DND-41 (cell line): ENCODE measurements around the gene HAUS5.

ENCODE experiments used
- ATAC-seq: fragments of 200-7000 bp; cut with Tn5 transposase; 3 replicates; pipeline ENCODE4 v1.9.1; 2021; ENCODE audit warnings: low read depth; ENCODE audit not compliant: insufficient read depth
- DNase-seq: peaks from one replicate; pipeline ENCODE4 v3.0.0-alpha.2; 2020
- H2AFZ ChIP-seq: 2 replicates; pipeline ENCODE4 v1.6.0; 2012; ENCODE audit warnings: low read depth, low read length
- H3K27ac ChIP-seq: 2 replicates; pipeline ENCODE4 v1.5.1; 2012; ENCODE audit warnings: low read length, inconsistent platforms
- H3K27me3 ChIP-seq: fragments of 200-600 bp; sonication (generic); 2 replicates; pipeline ENCODE4 v1.6.0; 2012; ENCODE audit warnings: low read length, mild to moderate bottlenecking, inconsistent platforms; ENCODE audit not compliant: insufficient read depth, poor library complexity
- H3K36me3 ChIP-seq: 2 replicates; pipeline ENCODE4 v1.5.1; 2012; ENCODE audit warnings: low read length, inconsistent platforms; ENCODE audit not compliant: insufficient read depth
- H3K4me1 ChIP-seq: 2 replicates; pipeline ENCODE4 v1.5.1; 2012; ENCODE audit warnings: mild to moderate bottlenecking, low read length; ENCODE audit not compliant: insufficient read depth
- H3K4me2 ChIP-seq: 2 replicates; pipeline ENCODE4 v1.6.0; 2012; ENCODE audit warnings: mild to moderate bottlenecking, moderate library complexity, low read length, inconsistent platforms; ENCODE audit not compliant: insufficient read depth
- H3K4me3 ChIP-seq, 2 experiments: fragments of 200-600 bp in 1 of 2; shearing (Covaris generic) in 1 of 2; 2 replicates each; pipeline ENCODE4 v1.5.1; 2012 to 2016; ENCODE audit warnings: inconsistent platforms in 2 of 2, low read length in 2 of 2, mild to moderate bottlenecking in 2 of 2, low read depth in 1 of 2, moderate library complexity in 1 of 2
- H3K79me2 ChIP-seq: 2 replicates; pipeline ENCODE4 v1.6.0; 2012; ENCODE audit warnings: low read length, inconsistent platforms; ENCODE audit not compliant: insufficient read depth
- H3K9ac ChIP-seq: 2 replicates; pipeline ENCODE4 v1.6.0; 2012; ENCODE audit warnings: low read depth, mild to moderate bottlenecking, inconsistent platforms, low read length, moderate library complexity
- H3K9me3 ChIP-seq: 2 replicates; pipeline ENCODE4 v1.5.1; 2012; ENCODE audit warnings: low read length, moderate library complexity, mild to moderate bottlenecking, inconsistent platforms; ENCODE audit not compliant: insufficient read depth, severe bottlenecking
- H4K20me1 ChIP-seq: 2 replicates; pipeline ENCODE4 v1.6.0; 2012; ENCODE audit warnings: low read length; ENCODE audit not compliant: insufficient read depth
- CTCF ChIP-seq: IDR thresholded peaks from 2 replicates; pipeline ENCODE4 v1.5.1; 2012; ENCODE audit warnings: borderline replicate concordance, low read length, moderate library complexity, mild to moderate bottlenecking; ENCODE audit not compliant: poor library complexity, severe bottlenecking; ENCODE audit errors: extremely low read depth
- EZH2 ChIP-seq: IDR thresholded peaks from 3 replicates; pipeline ENCODE4 v1.6.1; 2012; ENCODE audit warnings: borderline replicate concordance, low read depth, mild to moderate bottlenecking, moderate library complexity, low read length, inconsistent platforms; ENCODE audit not compliant: severe bottlenecking

HAUS5 gene

GRCh38 chr19:35643255-35644205, 31.0 kb downstream of the HAUS5 start:
- peaks cover 4% of the 10 kb centered on the region for H3K79me2 ChIP-seq
- peaks cover 49% of the 10 kb centered on the region for H3K4me1 ChIP-seq
- H3K4me3 ChIP-seq = peak overlapping the region; percentile 42 to 85
- ATAC-seq = peak; percentile 34
- no peak for TF ChIP-seq EZH2
- H3K27me3 ChIP-seq = no peaks in the 10 kb centered on the region
- no peaks in the 10 kb centered on the region for H3K9me3 ChIP-seq
- H3K9ac ChIP-seq = peak overlapping the region; percentile 69
- H3K36me3 ChIP-seq = no peaks in the 10 kb centered on the region; the same call in 1 of the 2 replicates
- peak; percentile 85 for DNase-seq
- peak overlapping the region; percentile 83 for H3K4me2 ChIP-seq
- H3K27ac ChIP-seq = peak overlapping the region; percentile 92
- H4K20me1 ChIP-seq = peaks cover 3% of the 10 kb centered on the region; the same call in 1 of the 2 replicates
- peak overlapping the region; percentile 99 for H2AFZ ChIP-seq

GRCh38 chr19:35644206-35644986, 31.9 kb downstream of the HAUS5 start:
- H3K9ac ChIP-seq = peak overlapping the region; percentile 69
- peak overlapping the region; percentile 42 to 85; a peak in 3 of 4 replicates for H3K4me3 ChIP-seq
- ATAC-seq (peak; percentile 80), DNase-seq (peak; percentile 97)
- peak overlapping the region; percentile 83 for H3K4me2 ChIP-seq
- H2AFZ ChIP-seq = peak overlapping the region; percentile 99
- no peak for TF ChIP-seq EZH2
- no peak for TF ChIP-seq CTCF
- H3K4me1 ChIP-seq = peaks cover 57% of the 10 kb centered on the region
- H3K27me3 ChIP-seq = no peaks in the 10 kb centered on the region
- peaks cover 13% of the 10 kb centered on the region for H3K79me2 ChIP-seq
- peak overlapping the region; percentile 92 for H3K27ac ChIP-seq
- no peaks in the 10 kb centered on the region for H3K9me3 ChIP-seq
- H4K20me1 ChIP-seq = peaks cover 7% of the 10 kb centered on the region; the same call in 1 of the 2 replicates
- H3K36me3 ChIP-seq = no peaks in the 10 kb centered on the region; the same call in 1 of the 2 replicates

- Histone ChIP-seq H3K79me2 (peaks cover 20% of the 10 kb centered on the region), H3K36me3 (peaks cover 1% of the 10 kb centered on the region; the same call in 1 of the 2 replicates), H3K4me3 (peak overlapping the region in 1 of 2 experiments; percentile 85; a peak in 3 of 4 replicates), H3K4me1 (peaks cover 64% of the 10 kb centered on the region), H3K9ac (peak overlapping the region; percentile 69), H4K20me1 (peaks cover 7% of the 10 kb centered on the region; the same call in 1 of the 2 replicates), H3K27me3 (no peaks in the 10 kb centered on the region), H2AFZ (peak overlapping the region; percentile 99), H3K27ac (peak overlapping the region; percentile 73), H3K4me2 (peak overlapping the region; percentile 83), H3K9me3 (no peaks in the 10 kb centered on the region)
- peak; percentile 93 for DNase-seq
- peak; percentile 32 for ATAC-seq
- TF ChIP-seq CTCF (no peak), EZH2 (no peak)
Measured at GRCh38 chr19:35644987-35645679, 32.6 kb downstream of the HAUS5 start.
